Astrocyte (in vitro differentiated cells and primary cell): ENCODE results near the gene TUBB8.

ENCODE experiments used
- EZH2 ChIP-seq: IDR thresholded peaks from 2 replicates; pipeline ENCODE4 v1.6.1; 2012; ENCODE audit warnings: mild to moderate bottlenecking, low read length, inconsistent platforms; ENCODE audit not compliant: insufficient read depth
- TF ChIP-seq, protein P1 (sequence below): IDR thresholded peaks from 2 replicates; pipeline ENCODE4 v1.5.1; 2011; ENCODE audit warnings: low read depth, mild to moderate bottlenecking, inconsistent platforms, low read length, moderate library complexity; ENCODE audit not compliant: insufficient read depth

DNA sequence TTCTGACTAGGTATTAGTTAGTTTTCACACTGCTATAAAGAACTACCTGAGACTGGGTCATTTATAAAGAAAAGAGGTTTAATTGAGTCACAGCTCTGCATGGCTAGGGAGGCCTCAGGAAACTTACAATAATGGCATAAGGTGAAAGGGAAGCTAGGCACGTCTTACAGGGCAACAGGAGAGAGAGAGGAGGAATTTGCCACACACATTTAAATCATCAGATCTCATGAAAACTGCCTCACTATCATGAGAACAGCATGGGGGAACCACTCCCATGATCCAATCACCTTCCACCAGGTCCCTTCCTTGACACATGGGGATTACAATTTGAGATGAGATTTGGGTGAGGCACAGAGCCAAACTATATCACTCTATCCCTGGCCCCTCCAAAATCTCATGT, 45.5 kb upstream of the TUBB8 start:
- TF ChIP-seq, protein P1, sequence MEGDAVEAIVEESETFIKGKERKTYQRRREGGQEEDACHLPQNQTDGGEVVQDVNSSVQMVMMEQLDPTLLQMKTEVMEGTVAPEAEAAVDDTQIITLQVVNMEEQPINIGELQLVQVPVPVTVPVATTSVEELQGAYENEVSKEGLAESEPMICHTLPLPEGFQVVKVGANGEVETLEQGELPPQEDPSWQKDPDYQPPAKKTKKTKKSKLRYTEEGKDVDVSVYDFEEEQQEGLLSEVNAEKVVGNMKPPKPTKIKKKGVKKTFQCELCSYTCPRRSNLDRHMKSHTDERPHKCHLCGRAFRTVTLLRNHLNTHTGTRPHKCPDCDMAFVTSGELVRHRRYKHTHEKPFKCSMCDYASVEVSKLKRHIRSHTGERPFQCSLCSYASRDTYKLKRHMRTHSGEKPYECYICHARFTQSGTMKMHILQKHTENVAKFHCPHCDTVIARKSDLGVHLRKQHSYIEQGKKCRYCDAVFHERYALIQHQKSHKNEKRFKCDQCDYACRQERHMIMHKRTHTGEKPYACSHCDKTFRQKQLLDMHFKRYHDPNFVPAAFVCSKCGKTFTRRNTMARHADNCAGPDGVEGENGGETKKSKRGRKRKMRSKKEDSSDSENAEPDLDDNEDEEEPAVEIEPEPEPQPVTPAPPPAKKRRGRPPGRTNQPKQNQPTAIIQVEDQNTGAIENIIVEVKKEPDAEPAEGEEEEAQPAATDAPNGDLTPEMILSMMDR = no peak
- TF ChIP-seq EZH2 = no peak
